Epithelial cell of esophagus (primary cell): ENCODE data around the gene CD244.
"Not testable (repeated sequence)": the region's sequence is repeated elsewhere in the genome, so short reads cannot be mapped to it uniquely, and the experiment has no call there.

ENCODE experiments used
- DNase-seq: peaks from one replicate; pipeline ENCODE4 v3.0.0; 2010; ENCODE audit warnings: low read depth
- H3K4me3 ChIP-seq: 2 replicates; pipeline ENCODE4 v1.5.1; 2011; ENCODE audit warnings: mild to moderate bottlenecking, low read length, control low read depth
- TF ChIP-seq, protein P1 (sequence below): IDR thresholded peaks from 2 replicates; pipeline ENCODE4 v1.5.1; 2011; ENCODE audit warnings: low read depth, mild to moderate bottlenecking, low read length, control low read depth, inconsistent platforms; ENCODE audit not compliant: insufficient read depth; ENCODE audit errors: missing control alignments

CD244 gene

DNA sequence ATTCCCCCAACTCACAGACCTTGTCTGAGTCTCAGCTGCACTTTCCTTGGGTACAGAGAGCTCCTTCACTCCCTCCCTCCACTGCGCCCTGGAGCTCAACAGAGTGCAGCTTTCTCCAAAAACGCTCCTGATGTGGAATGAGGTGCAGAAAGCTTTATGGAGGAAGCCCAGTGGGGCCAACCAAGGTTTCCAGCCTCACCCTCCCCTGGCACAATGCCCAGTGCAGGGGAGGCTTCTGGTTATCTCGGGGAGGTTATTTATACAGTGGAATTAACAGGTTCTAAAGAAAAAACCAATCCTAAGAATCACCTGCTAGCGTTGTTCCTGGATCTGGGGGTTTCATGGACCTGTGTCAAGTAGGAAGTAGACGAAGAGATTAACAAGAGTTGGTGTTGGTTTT, 22.4 kb upstream of the CD244 start, which contains the start of gene ITLN1:
Gene ITLN1 (minus strand): TSS at position 139 of the 400 bp plus-strand sequence. CDS start 303 bp downstream, outside the sequence.
- no peak within 1 kb of the TSS for H3K4me3 ChIP-seq
- TF ChIP-seq, protein P1, sequence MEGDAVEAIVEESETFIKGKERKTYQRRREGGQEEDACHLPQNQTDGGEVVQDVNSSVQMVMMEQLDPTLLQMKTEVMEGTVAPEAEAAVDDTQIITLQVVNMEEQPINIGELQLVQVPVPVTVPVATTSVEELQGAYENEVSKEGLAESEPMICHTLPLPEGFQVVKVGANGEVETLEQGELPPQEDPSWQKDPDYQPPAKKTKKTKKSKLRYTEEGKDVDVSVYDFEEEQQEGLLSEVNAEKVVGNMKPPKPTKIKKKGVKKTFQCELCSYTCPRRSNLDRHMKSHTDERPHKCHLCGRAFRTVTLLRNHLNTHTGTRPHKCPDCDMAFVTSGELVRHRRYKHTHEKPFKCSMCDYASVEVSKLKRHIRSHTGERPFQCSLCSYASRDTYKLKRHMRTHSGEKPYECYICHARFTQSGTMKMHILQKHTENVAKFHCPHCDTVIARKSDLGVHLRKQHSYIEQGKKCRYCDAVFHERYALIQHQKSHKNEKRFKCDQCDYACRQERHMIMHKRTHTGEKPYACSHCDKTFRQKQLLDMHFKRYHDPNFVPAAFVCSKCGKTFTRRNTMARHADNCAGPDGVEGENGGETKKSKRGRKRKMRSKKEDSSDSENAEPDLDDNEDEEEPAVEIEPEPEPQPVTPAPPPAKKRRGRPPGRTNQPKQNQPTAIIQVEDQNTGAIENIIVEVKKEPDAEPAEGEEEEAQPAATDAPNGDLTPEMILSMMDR = no peak
- no peak for DNase-seq

DNA sequence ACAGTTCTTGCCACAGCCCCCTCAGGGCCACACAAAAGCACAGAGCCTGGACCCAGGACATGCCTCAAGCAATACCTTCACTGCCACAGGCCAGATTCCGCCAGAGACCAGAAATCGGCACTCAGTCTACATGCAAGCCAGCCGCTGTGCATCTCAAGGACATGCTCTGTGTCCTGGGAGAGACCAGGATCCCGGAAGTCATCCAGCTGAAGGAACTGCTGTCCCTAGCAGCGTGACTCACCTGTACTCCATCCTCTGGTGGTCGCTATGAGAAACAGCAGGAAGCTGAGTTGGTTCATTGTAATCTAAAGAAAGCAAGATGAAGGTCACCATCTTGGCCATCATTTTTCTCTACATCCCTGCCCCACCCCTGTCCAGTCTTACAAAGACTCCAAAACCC, 21.9 kb upstream of the CD244 start:
- no peak for DNase-seq
- no peak overlapping the region for H3K4me3 ChIP-seq
- TF ChIP-seq, protein P1 = no peak

GRCh38 chr1:160883581-160884513, 21.2 kb upstream of the CD244 start:
- DNase-seq = no peak
- TF ChIP-seq, protein P1 = no peak

DNA sequence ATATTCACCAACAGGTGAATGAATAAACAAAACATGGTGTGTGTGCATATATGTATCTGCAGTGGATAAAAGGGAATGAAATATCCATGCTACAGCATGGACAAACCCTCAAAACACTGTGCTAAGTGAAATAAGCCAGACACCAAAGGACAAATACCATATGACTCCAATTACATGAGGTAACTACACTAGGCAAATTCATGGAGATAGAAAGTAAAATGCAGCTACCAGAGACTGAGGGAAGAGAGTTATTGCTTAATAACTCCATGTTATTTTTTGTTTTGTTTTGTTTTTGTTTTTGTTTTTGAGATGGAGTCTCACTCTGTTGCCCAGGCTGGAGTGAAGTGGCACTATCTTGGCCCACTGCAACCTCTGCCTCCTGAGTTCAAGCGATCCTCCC, 19.9 kb upstream of the CD244 start:
- TF ChIP-seq, protein P1 = no peak
- DNase-seq = no peak
- no peak overlapping the region for H3K4me3 ChIP-seq

More at GRCh38 chr1:160883581-160884513, 21.2 kb upstream of the CD244 start:
- no peak overlapping the region for H3K4me3 ChIP-seq

DNA sequence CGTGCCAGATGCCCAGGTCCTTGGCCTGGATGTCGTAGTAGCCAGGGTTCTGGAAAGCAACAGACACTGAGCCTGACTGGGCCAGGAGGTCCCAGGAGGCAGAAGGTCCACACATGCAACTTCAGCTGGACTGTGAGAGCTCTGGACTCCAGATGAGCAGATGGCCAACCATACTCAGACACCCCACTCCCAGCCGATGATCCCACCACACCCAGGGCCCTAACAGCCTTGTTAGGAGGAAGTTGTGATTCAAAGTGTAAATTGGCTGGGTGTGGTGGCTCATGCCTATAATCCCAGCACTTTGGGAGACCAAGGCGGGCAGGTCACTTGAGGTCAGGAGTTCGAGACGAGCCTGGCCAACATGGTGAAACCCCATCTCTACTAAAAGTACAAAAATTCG, 18.6 kb upstream of the CD244 start:
- not testable (repeated sequence) for H3K4me3 ChIP-seq, DNase-seq

DNA sequence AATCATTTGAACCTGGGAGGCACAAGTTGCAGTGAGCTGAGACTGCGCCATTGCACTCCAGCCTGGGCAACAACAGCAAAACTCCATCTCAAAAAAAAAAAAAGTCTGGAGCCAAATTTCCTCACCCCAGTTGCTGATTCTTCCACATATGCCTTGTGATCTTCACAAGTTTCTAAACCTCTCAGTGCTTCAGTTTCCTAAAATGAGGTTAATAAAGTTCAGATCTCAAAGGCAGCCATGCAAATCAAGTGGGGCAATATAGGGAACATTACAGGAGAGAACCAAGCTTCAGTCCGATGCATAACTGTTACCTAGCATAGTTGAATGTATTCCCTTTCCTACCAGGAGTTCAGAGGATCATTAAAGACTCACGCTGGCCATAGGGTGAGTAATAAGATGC, 17.5 kb upstream of the CD244 start:
- DNase-seq = no peak
- TF ChIP-seq, protein P1 = no peak
- no peak overlapping the region for H3K4me3 ChIP-seq

- DNase-seq = no peak
- H3K4me3 ChIP-seq = no peak overlapping the region
- TF ChIP-seq, protein P1 = no peak
Measured at GRCh38 chr1:160879056-160879455, 16.4 kb upstream of the CD244 start.
